HG03039 (cell line): ENCODE measurements around the gene MED13L.

Experiments used
- ATAC-seq: cut with Tn5 transposase; IDR thresholded peaks from one replicate; pipeline ENCODE4 v1.9.1; 2021; ENCODE audit warnings: mild to moderate bottlenecking, moderate library complexity; ENCODE audit not compliant: unreplicated experiment

The MED13L gene

DNA sequence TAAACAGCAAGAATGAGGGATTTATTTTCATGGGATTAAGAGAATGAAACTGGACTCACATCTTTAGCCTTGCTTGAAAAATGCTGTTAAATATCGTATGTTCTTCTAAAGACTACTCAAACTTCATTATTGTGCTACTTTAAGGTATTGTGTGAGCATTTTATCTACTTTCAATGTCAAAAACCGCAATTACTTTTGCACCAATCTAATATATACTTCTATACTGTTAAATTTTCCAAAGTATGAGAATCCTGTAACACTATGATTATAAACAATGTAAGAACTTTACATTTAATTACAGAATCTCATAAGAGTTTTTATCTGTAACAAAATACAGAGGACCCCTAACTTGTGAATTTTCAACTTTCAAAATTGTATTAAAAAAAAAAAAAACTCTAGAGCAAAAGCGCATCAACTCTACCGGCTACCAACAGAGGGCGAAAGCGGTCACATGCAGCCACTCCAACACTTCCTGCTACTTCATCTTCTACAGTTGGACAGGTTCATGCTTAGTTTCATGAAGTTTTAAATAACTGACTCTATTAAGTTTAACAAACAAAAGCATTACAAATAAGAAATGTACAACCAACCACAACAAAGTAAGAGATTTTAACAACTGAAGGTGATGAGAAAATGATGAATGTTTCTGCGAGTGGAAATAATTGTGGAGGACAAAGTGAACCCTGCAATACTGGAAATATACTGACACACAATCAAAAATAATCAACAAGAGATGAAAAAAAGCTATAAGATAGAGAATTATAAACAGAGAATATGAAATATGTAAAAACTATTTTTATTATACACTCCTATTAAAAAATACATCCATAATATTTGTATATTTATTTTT, 210.9 kb downstream of the MED13L start:
- ATAC-seq = no peak

DNA sequence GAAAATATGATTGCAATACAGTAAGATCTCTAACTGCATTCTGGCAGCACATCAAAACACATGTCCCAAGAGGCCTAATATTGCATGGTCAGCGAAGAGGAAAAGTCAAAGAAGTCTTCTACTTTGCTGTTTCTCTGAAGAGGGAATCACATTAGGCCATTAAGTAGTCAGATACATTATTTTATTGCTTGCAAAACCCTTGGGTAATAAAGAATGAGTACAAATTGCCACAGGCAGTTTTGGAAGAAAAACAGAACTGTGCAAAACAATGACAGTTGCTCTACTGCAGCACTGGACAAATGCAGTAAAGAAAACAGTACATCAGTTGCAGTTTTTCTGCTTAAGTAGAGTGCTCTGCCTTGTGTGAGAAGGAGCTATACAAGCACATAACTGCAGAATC, 211.9 kb downstream of the MED13L start:
- no peak for ATAC-seq

DNA sequence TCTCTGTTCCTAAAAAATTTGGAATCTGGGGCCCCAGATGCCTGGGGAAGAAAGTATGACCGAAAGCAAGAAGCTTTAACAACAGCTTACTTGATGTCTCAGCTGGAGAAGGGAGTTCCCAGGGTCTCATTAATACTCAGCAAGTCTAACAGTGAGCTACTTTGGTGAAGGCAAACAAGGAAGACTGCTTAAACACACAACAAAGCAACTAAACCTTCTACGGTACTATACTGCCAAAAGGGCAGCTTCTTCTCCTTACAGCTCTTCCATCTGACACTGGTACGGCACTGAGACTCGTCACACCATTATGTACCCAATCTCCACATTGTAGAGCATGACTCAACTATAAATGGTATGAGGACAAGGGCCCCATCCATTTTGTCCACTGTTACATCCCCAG, 213.0 kb downstream of the MED13L start:
- ATAC-seq = no peak

DNA sequence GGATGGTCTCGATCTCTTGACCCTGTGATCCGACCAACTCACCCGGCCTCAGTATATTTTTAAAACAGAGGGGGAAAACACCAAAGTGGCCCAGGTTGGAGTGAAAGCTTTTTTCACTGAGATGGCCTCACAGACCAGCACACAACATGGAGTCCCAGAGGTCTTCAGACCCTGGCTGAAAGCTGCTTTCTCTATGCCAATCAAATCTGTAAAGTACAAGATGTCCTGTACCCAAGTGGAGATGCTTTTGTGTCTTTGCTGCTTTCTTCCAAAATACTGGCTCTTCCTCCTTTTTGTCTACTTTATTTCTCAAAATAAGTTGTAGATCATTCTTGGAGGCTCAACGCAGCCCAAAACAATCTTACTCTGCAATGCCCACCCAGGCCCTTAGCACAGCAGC, 214.8 kb downstream of the MED13L start:
- no peak for ATAC-seq

DNA sequence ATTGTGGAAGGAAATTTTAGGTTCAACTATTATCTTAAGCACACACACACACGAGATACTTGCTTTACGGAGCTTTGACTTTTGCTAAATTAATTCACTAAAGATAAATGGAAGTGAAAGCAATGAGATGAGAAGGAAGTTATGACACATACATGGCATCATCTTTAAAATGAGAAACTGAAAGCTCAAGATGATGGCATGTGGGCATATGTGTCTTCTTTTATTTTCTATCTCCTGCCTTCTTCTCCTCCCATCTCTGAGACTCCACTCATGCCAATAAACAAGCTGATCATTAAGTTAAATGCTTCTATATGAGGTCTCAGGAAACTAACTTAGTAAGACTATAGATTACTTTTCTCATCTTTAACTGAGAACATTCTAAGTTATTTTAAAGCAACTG, 216.7 kb downstream of the MED13L start:
- ATAC-seq = no peak

DNA sequence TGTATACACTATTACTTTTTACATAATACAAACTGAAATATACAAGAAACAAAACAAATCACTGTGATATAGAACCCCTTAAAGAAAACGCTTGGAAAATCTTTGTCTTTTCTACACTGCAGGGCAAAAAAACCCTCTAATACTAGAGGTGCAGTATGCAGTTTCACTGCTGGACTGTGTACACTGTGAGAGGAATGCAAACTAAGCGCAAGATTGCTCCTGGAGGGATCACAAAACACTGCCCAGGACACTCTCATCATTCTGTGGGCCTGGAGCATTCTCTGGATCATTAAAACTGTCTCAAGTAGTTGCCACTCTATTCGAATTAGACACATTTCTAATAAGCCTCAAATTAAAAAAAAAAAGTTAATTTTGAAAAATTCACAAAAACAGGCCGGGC, 217.6 kb downstream of the MED13L start:
- no peak for ATAC-seq

DNA sequence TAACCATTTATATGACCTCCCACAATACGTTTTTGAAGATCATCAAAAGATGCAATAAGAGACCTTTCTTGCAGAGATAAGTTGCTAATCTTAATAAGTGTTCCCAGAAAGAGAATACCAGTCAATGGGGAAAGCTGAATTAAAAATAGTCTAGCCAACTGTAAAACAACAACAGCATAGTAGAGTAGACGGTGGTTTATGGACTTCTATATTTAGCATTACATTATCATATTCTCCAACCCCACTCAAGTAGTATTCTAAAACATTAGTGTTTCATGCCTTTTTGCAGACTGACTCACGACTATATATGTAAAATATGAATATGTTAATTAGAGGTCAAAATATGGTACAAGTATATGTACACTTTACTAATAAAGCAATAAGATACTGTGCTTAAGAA, 218.9 kb downstream of the MED13L start:
- no peak for ATAC-seq

DNA sequence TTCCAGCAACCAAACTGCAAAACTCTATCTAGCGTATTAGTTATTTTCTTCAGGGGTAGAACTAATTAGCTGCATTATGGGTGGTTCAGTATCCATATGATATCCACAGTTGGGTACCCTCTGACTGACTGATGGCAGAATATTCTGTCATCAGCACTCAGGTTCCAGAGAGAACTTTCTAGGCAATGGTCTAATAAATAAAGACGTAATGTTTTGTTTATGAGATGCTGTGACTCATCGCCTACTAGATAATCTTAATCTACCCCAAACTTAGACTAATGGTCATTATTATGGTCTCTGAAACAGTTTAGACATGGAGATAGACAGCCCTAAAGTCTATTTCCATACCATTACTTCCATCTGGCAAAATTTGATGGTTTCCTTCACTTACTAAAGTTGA, 220.1 kb downstream of the MED13L start:
- no peak for ATAC-seq

DNA sequence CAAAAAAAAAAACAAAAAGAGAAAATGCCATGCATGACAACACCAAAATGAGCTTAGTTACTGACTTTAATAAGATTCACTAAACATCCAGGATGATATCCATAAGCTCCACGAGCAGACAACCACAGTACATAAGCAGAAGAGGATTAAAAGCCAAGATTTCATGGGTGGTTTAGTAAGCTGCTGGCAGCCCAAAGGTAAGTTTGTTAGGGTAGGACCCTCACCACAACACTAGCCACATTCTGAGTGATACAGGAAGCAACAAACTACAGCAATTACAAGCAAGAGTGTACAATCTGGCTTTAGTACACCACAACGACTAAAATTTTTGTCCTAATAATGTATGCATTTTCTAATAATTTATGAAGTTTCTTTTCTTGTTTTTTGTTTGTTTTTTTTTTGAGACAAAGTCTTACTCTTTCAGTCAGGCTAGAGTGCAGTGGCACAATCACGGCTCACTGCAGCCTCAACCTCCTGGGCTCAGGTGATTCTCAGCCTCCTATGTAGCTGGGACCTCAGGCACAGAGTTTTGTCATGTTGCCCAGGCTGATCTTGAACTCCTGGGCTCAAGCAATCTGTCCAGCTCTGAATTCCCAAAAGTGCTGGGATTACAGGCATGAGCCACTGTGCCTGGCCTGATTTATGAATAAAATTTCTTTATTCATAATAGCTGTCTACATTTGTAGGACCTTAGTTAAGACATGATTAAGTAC, 221.4 kb downstream of the MED13L start:
- no peak for ATAC-seq

DNA sequence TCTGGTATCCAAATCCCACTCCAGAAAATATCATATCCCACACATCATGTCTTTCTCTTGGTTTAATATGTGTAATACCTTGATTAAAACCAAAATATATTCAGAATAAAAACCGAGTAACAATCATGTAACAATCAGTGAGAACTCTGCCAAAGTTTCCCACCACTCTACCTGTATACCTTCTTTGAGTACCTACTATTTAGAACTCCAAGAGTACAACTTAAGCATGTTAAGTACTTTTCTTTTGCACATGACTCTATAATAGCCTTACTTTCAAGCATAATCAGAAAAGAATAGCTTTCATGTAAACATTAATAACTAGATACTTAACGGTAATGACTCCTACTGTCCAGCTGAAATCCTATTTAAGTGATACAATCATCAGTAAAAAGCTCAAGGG, 223.2 kb downstream of the MED13L start:
- ATAC-seq = no peak

DNA sequence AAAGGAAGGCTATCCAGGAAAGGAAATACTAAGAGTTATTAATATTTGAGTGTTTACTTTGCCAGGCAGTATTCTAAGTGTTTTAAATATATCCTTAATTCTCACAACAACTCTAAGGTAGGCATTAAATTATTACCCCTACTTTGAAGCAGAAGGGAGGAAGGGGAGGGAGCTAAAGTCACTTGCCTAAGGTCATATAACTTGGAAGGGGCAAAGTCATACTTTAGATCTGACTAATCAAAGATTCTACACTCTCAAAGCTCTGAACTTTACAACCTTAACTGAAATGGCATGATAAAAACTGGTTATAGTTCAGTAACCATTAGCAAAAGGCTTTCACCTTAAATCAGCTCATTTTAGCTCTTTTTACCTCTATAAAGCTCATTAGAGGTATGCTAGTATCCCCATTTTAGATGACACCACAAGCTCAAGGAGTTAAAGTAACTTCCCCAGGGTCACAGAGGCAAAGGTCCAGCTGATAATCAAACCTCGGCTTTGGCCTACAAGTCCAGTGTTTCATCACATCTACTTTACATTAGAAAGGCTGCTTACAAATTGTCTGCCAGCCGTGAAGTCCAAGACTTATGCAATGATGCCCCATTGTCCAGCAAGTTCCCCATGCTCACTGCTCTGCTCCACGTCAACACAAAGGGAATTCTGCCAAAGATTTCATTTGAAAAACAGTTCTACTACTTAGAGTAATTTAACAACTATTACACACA, 223.9 kb downstream of the MED13L start:
- ATAC-seq = no peak

DNA sequence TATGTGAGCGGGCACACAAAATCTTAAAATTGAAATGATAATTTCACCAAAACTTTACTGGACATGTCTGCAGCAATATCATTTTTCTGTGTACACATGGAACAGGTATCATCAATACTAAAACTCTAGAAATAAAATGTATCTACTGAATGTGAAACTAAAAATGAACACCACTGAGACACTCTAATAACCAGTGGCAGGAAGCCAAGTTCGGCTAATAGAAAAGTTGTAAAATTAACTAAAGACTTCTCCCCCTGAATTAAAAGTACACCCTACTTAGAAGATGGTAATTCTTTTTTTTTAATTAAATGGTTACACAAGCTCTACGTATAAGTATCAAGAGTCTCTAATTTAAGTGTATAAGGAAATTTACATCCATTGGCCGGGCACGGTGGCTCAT, 227.2 kb downstream of the MED13L start:
- no peak for ATAC-seq

DNA sequence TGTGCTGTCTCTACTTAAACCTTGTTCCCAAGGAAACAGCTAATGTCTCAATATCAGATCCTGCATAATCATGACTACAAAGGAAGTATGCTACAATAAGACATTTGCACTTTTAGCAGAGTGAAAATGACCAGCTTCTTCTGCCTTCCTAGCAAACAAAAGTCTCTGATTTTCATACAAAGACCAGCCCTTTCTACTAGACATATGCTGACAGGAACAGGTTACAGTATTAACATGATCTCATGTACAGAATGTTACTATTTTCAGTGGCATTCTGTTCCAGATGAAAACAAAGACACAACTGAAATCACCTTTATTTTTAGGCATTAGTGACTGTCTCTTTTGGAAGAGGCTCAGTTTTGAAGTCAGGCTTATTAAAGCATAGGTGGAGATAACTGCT, 228.6 kb downstream of the MED13L start:
- no peak for ATAC-seq

DNA sequence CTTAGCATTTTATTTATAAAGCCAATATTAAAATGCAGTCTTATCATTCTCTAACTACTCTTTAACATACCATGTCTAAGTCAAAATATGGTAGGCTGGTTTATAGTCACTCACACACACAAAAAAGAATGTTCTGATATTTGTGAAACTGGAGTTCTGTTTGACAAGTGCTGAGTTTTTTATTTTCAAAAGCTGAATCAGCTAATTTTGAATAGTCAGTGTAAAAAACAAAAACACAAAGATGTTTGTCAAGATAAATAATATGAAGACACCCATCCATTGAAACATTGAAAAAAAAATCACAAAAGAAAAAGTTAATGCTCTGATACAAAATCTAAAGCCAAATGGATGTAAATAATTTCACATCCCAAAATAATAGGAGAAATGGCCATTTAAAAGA, 231.5 kb downstream of the MED13L start:
- no peak for ATAC-seq

DNA sequence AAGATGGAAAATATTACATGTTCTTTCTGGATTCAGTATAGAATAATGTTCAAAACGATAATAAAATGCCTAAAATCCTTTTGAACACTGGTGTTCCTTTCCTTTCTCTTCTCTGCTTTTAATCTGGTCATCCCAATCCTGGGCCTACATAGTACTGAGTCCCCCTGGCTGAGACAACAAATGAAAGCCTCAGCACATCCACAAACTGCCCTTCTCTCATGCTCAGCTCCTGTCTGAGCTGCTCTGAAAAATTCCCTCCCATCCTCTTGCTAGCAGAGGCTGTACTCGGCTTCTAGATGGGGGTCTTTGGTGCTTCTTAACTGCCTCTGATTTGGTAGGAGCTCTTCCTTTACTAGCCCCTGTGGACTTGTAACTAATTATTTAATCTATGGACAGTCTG, 232.3 kb downstream of the MED13L start:
- no peak for ATAC-seq

DNA sequence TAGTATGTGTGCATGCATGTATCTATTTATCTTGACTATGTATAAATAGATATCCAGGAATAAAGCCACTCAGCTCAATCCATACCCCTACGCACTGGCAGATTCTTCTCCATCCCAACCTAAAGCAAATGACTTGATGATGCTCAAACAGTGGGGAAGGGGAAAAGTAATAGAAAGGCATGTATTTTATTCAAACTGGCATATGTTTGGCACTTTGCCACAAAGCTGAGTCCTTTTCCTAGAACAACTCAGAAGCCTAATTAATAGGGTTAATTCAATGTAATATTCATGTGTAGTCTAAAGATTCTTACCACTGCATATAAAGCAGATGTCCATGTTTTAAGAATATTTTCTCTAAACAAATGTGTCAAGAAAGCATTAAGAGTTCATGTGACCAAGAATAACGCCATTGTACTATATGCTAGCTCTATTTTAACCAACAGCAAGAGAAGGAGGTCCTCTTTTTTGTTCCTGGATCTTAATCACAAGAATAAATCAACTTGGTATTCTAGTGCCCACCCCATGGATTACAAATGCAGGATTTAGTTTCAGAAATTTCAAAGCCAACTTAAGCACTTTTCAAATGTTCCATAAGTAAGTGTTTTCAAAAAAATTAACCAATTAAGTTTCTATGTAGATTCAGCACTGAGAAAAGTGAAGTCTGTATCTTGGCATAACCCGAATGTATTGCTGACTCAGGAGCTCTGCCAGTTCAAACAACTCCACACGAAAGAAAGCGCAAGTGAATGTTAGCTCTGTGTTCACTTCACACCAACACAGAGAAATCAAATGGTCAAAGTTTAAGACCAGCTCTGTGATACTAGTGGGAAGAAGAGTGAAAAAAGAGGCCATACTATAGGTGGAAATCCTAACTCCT, 233.6 kb downstream of the MED13L start:
- no peak for ATAC-seq

DNA sequence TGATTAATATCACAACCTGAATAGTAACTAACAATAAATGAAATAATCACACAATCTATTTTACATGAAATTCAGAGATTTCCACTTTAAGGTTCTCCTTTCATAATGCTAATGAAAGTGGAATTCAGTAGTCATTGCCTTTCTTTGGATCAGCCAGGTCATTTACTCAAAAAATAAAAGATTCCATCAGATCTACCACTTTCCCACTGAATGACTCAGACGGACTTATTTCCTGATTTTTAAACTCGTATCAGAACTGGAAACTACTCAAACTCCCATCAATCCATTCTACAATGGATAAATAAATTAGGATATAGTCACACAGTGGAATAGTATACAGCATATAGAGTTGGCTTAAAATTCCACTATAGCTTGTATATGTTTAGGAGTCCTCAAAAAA, 237.1 kb downstream of the MED13L start:
- ATAC-seq = no peak

DNA sequence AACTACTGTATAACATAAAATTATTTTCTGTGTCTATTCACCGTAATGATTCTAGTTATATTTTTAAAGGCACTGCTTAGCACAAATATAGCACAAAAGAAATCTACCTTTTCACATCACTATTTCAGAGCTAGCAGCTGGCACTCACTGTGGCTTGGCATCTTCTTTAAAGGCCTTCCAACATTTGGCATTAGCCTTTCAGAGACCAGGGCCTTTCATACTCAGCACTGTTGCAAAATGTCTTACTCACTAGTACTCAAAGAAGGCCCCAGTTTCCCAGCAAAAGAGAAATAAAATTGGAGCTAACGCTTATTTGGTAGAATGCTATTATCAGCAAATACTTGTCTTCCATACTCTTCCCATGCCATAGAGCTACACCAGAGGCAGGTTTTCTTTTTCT, 238.4 kb downstream of the MED13L start:
- no peak for ATAC-seq

DNA sequence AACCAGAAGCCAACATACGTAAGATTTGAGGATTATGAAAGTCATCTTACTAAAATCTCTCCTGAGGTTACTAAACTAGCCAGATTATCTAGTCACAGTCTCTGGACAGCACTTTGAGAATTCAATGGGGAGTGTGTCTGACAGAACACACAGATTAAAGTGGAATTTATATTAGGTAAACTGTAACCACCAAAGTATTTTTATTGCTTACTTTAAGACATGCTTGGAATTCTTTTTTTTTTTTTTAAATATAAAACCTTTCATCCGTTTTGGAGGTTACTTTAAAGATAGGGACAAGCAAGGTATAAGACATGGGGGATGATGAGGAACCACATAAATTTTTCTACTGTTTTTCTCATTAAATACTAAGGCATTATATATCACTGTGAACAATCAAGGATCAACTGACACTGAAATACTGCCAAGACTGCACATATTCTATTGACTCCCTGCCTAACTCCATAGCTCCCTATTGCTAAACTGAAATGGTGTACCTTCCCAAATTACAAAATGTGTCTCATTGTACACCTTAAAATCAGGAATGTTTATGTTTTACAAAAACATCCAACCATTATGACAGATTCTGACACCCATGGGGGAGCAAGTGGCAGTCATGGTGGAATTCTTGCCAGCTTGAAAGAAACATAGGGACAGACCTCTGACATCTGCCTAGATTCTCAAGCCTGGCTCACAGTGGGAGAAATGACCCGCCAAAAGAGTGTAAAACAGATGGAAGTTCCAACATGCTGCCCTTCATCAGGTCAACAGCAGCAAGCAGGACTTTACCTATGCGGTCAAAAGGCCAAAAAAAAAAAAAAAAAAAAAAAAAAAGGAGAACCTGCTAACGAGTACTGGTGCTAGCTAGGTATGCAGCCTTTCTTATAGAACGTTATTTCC, 239.3 kb downstream of the MED13L start:
- no peak for ATAC-seq

DNA sequence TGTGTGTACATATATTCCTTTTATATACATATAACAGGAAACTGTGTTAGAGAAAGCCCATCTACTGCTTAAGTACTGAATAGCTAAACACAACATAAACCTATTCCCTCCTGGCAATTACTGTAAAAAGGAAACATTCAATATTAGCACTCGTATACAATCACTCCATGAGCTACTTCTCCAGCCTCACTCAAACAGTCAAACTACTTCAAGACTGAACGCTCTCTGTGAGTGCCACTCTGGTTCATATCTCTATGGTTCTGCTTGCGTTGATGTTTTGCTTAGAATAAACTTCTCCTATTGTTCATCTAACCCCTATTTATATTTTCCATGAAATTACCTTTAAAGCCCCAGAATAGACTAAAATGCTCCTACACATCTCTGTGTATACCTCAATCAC, 243.7 kb downstream of the MED13L start:
- no peak for ATAC-seq
